Nucleus accumbens (tissue), 56 donors: ENCODE measurements around the gene SLC35F5.
"Not testable (repeated sequence)": the region's sequence is repeated elsewhere in the genome, so short reads cannot be mapped to it uniquely, and the experiment has no call there.

Source experiments
- DNase-seq, 56 donors: peaks; one replicate each; lab custom pipeline; 2025; lab: John Stamatoyannopoulos, UW

The SLC35F5 gene

DNA sequence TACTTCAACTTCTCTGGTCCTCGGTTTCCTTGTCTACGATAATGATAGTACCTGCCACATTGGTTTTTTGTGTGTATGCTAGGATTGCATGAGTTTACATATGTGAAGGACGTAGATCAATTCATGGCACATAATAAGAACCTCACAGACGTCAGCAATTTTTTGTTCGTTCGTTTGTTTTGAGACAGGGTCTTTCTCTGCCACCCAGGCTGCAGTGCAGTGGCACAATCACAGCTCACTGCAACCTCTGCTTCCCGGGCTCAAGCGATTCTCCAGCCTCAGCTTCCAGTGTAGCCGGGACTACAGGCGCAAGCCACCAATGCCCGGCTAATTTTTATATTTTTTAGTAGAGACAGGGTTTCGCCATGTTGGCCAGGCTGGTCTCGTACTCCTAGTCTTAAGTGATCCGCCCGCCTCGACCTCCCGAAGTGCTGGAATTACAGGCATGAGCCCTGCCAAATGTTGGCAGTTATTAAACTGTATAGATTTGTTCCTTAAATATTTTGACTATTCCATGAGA, 756 bp upstream of the SLC35F5 start:
- peak in 9 of 56 donors; percentile 3 to 35 (median 11) for DNase-seq

DNA sequence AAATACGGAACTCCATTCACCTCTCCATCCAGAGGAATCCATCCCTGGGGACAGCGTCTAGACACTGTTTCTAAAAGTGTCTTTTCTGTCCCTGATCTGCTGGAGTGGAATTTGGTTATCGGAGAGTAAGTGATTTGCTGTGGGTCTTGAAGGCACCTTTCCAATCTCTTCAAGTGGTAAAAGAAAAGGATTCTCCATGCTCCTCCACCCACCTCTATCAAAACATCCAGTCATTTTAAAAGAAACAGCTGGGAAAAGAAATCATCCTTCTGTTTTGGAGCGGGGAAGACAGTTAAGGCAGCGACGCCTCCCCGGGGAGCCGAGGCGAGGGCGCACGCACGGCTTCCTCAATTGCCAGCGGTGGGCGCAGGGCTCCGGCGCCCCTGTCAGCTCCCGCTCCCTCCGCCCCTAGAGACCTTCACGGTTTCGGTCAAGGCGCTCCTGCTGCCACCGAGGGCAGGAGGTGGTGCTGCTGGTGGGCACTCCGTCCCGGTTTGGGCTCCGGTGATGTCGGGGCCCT, 547 bp downstream of the SLC35F5 start:
- DNase-seq, result peak in 22 of 56 donors; percentile 6 to 74 (median 51)

DNA sequence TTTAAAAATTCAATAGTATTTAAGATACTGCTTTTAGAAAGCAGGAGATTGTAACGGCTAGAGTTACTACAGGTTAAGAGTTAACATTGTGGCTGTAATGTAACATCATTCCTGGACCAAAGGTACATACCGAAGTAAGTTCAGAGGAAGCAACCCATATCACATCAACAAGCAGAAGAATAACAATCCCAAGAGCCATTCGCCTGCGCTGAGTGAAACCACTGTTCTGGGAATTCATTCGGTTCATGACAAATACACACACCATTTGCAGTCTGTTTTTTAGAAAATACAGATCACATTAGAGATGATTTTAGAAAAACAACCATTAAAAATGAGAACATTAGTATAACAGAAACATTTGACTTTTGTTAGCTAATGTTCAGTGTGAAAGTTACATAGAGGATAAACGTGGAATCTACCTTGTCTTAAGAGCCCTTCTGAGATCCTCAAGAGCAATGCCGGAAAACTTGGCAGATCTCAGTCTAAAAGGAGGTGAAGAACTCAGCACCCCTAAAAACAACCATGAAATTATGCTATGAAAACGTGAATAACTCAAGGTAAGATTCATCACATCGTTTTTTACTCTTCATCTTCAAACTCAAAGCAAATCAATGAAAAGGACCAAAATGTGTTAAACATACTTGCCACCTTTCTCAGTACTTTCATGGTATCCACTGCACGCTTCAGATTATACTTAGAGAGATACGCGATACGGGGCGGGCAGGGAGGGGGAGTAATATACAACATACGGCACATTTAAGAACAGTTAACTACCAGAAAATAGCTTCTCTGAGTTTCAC, 1.2 kb downstream of the SLC35F5 start:
- DNase-seq, result peak in 1 of 56 donors; percentile 37

DNA sequence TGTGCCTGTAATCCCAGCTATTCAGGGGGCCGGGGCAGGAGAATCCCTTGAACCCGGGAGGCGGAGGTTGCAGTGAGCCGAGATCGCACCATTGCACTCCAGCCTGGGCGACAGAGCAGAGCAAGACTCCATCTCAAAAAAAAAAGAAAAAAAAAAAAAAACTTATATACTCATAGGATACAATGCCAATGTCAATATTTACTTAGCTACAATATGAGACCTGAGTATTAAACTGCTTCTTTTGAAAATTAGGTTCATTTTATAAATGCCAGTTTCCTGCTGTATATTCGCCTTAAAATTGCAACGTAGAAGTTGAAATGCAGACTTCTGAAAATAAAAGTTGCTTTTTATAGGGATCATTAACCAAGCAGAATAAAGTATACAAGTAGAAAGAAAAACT, 2.3 kb downstream of the SLC35F5 start:
- no peak for DNase-seq

DNA sequence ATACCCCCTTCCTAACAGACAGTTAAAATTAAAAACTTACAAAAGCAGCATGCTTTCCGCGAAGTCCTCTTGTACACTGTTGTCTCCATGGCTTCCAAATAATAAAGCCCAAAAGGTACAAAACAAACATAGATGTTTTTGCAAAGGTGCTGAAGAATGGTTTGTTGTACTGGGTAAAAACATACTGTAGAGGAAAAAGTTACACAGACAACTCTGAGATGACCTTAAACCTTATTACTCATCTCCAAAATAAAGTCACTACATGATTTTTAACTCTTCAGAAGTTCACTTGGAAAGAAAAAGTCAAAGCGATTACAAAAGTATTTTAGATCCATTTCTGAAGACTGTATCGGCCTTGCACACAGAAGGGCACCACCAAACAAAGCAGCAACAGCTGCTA, 6.1 kb downstream of the SLC35F5 start:
- no peak for DNase-seq

DNA sequence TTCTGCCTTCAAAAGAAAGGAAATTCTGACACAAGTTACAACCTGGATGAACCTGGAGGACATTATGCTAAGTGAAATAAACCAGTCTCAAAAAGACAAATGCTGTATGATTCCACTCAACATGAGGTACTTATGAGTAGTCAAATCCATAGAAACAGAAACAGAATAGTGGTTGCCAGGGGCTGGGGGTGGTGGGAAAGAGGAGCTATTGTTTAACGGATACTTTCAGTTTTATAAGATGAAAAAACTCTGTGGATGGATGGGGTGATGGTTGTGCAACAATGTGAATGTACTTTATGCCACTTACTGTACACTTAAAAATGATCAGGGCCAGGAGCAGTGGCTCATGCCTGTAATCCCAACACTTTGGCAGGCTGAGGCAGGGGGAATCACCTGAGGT, 15.4 kb downstream of the SLC35F5 start:
- no peak for DNase-seq

DNA sequence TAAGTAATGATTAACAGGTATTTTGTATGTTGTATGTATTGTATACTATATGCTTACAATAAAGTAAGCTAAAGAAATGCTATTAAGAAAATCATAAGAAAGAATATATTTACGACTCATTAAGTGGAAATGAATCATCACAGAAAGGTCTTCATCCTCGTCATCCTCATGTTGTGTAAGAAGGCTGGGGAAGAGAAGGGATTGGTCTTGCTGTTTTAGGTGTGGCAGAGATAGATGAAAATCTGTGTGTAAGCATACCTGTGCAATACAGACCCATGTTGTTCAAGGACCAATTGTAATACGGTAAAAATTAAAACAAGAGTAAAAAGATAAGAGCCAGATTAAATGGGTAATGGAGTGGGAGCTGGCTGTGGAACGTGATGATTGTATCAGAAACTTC, 16.6 kb downstream of the SLC35F5 start:
- no peak for DNase-seq

DNA sequence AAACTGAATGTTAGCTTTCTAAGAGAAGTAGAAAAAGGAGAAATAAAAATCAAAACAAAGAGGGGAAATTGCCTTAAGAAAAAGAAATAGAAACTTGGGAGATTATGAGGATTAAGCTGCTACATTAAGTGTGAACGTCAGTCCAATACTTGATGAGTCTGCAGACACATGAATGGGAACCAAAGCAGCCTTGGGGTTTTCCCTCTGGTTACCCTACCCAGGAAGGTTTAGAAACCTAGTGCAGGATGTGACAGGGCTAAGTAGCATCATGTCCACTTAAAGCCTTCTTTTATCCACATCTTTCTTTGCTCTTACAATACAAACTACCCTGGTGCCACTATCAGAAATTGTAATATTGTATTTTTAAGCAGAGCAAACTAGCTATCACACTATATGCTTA, 22.3 kb downstream of the SLC35F5 start:
- DNase-seq, result no peak

DNA sequence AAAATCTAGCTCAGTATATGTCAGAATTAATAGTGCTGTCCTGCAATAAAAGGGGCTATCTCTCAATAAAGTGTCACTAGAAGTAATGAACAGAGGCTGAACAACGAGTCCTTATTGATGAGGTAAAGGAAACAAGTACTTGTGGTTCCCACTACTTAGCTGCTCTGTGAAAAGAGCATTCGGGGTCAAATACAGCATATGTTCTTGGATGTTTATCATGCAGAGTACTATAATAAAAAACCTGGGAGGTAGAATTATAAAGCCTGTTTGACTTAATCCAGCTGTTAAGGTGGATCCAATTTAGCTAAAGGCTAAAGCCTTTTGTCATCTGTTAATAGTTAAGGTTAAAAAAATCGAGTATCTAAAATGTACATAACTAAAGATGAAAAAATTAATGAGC, 32.4 kb downstream of the SLC35F5 start:
- no peak for DNase-seq

DNA sequence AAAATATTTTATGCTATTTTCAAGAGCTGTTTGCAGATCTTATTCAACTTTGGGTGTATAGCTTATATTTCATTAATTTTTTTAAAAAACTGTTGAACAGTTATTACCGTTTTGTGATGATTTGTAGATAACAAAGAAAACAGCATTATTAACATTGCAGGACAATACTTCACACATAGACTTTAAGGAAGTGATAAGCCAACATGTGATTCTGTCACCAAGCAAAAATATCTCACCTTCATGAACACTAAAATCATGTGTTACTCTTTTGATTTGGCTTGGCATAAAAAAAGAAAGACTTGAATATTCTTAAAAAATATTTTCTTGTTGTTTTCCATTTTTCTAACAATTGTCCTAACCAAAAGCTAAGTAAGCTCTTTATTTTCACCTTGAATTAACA, 33.0 kb downstream of the SLC35F5 start:
- no peak for DNase-seq

DNA sequence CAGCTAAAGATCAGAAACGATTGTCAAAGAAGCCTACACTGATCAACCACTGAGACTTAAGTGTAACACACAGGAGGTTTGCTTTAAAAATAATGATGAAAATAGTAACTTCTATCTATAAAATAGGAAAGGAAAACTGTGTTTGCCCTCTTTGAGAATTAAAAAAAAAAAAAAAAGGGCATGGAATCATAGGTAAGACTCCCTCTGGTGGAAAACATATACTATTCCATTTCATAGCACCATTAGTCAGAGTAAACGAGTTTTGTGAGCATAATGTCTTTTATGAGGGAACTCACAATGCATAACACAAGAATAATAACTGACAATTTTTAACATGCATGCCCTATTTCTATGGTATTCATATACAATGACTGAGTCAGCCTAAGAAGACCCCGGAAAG, 36.3 kb downstream of the SLC35F5 start:
- DNase-seq, result no peak

DNA sequence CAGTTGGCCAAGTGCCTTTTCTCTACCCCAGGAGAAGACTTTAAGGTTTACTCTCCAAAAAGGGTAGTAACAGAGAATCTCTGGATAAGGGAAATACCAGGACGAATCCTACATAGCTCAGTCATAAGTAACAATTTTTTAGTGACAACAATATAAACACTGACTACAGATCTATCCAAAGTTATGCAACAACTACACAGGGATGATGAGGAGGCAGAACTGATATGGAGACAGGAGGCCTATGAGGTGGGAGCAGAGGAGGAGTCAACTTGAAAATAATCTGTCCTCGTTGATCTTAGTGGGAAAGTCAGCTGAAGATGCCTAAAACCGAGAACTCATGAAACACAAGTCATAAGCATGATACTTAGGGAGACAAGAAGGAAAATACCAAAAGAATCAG, 40.2 kb downstream of the SLC35F5 start:
- no peak for DNase-seq

DNA sequence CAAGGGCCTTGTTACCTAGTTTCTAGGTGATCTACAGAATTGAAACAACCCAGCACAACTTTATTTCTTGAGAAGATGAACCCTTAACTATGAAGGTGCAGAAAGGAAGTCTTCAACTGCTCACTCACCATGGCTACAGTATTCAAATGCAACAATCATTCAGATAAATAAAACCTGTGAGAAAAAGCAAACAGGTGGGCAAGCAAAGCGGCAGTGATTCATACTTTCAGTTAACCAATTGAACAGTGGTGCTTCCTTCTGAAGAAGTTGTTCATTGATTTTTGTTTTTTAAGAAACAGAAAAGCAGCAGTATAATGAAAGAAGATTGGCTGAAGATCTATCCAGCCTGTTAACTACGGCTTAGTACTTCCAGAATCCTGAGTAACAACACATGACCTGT, 43.5 kb downstream of the SLC35F5 start:
- DNase-seq, result no peak

DNA sequence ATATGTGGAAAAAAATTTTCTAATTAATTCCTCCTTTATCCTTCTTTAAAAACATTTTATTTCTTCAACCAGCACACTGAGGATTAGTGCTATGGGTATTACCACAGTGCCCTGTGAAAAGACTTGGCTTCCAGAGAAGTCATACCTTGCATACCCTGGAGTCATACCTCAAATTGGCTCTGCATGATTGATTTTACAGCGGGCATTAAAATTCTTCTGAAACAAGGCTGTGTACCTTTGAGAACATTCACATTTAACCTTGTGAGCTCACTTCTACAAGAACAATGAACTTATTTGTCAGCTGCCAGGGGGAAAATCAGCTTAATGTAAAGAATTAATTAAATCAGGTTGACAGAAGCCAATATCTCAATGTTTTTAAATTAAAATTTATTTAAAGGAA, 44.6 kb downstream of the SLC35F5 start:
- DNase-seq, result no peak

DNA sequence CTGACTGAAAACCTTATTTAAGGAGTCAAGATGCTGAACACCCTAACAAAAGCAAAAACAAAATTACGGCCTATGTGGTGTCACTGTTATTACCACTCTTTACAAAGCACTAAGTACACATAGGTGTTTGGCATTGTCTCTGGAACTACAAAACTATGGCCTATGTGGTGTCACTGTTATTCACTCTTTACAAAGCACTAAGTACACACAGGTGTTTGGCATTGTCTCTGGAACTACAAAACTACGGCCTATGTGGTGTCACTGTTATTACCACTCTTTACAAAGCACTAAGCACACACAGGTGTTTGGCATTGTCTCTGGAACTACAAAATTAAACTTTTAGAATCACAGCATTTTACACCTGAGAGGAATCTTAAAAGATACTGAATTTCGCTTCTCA, 47.4 kb downstream of the SLC35F5 start:
- DNase-seq, result no peak

DNA sequence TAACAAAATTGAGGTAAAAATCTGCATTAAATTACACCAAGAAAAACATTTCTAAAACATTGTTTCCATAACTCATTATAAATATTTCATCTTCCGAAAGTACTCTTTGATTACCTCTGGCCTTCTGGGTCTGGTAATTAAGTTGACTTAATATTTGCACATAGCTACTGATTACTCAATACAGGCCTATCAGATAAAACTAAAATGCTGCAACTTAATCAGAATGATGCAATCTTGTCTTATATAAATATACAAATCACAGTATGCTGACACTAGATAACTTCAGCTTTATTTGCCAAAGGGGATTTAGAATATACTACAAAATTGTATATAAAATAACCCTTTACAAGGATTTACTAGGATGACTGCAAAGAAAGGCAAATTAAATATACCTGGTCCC, 49.3 kb downstream of the SLC35F5 start:
- DNase-seq, result no peak

DNA sequence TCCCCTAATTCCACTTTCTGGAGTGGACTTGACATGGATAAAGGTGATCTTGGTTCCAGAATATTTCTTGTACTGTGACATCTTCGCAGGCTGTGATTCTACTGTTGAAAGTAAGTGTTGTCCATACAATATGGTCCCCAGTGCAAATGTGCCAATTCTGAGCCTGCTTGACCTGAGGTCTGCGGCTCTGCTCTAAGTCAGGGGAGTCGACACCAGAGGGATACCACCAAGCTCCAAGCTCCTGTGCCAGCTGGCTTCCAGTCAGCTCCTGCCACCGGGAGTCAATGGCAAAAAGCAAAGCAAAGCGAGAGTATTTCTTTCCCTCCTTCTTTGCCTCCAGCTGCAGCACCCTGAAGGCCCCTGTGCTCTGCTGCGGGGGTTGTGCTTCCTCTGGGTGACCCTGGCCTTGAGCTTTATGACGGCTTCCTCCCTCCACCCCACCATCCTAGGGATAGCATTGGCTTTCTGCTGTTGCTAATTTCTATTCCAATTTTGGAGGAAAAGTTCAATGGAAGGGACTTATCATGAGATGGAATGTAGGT, 50.4 kb downstream of the SLC35F5 start:
- DNase-seq, result no peak

DNA sequence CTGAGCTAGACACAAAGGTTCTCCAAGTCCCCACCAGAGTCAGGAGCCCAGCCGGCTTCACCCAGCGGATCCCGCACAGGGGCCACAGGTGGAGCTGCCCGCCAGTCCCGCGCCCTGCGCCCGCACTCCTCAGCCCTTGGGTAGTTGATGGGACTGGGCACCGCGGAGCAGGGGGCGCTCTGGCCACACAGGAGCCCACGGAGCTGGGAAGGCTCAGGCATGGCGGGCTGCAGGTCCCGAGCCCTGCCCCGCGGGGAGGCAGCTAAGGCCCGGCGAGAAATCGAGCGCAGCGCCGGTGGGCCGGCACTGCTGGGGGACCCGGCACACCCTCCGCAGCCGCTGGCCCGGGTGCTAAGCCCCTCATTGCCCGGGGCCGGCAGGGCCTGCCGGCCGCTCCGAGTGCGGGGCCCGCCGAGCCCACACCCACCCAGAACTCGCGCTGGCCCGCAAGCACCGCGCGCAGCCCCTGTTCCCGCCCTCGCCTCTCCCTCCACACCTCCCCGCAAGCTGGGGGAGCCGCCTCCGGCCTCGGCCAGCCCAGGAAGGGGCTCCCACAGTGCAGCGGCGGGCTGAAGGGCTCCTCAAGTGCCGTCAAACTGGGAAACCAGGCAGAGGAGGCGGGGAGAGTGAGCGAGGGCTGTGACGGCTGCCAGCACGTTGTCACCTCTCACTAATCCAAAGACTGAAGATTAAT, 52.0 kb downstream of the SLC35F5 start:
- not testable (repeated sequence) for DNase-seq

DNA sequence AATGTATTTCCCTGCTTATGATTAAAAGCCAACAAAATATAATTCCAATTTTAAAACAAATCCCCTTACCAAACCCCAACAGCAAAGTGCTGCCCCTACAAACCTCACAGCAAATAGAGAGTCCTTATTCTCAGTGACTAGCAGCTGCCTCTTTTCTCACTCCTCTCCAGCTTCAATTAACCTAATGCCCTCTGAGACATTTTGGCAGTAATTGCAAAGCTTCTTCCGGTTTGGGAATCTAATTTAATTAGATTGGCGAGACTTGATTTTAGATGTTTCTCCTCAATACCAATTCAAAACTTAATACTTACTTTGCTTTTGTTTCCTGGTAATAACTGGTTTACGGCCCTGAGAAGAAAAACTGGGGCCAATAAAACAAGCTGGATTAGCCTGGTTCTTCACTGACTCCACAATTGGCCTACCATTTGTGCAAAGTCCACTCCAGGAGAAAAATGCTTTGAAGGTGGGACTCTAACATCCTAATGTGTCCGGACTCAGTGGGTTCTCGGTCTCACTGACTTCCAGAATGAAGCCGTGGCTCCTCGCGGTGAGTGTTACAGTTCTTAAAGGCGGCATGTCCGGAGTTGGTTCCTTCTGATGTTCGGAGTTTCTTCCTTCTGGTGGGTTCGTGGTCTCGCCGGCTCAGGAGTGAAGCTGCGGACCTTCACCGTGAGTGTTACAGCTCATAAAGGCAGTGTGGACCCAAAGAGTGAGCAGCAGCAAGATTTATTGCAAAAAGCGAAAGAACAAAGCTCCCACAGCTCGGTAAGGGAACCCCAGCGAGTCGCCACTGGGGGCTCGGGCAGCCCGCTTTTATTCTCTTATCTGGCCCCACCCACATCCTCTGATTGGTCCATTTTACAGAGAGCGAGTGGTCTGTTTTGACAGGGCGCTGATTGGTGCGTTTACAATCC, 52.8 kb downstream of the SLC35F5 start:
- DNase-seq, result no peak

DNA sequence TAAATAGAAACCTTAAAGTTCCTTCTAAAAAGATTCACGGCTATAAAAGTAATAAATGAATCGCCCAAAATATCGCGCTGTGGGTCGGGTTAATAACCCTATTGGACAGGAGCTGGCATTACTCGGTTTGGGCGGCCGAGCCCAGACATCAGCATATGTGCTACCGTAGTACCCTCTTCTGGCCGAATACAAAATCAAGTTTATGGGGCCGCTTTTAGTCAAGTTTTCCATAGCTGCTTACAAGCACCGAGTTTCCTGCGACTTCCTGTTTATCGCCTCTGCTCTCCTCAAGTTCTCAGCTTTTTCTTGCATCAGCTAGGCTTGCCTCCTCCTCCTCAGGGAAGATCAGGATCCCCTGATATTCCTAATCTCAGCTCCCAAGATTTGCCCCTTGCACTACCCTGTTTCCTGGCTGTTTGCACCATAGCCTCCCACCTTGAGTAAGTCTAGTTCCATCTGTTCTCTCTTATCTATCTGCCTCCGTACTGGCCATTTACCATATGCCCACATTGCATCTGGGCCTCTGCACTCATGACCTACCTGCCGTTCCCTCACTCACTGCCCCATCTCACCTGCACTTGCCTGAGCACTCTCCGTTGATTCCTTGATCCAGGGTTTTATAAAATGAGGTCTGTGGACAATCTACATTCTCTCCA, 56.1 kb downstream of the SLC35F5 start:
- no peak for DNase-seq
